Thyroid gland (tissue), 4 donors: ENCODE data around the gene ARID2. TPM values are rescaled to one million over a fixed set of nuclear protein-coding genes. Genes with fewer than 3 reads are reported as not detected.

Source experiments
- DNase-seq, 2 donors: peaks; one replicate each; pipeline ENCODE4 v3.0.0-alpha.2; 2019
- H3K27ac ChIP-seq, 3 donors: fragments of 200-600 bp; sonication (generic); 1 replicate in 2 of 3; 2 replicates in 1 of 3; pipeline ENCODE4 v1.5.1; 2016 to 2019; ENCODE audit warnings: mild to moderate bottlenecking in 1 of 3, moderate library complexity in 1 of 3
- H3K27me3 ChIP-seq: fragments of 200-600 bp; sonication (generic); one replicate; pipeline ENCODE4 v1.5.1; 2019
- H3K36me3 ChIP-seq, 2 donors: fragments of 200-600 bp; sonication (generic); one replicate each; pipeline ENCODE4 v1.5.1; 2016 to 2019
- H3K4me1 ChIP-seq, 2 donors: fragments of 200-600 bp; sonication (generic); one replicate each; pipeline ENCODE4 v1.5.1; 2017 to 2019
- H3K4me3 ChIP-seq, 3 donors: fragments of 200-600 bp; sonication (generic); replicated peaks in 1 of 3; 1 replicate in 2 of 3; 2 replicates in 1 of 3; pipeline ENCODE4 v1.5.1; 2016; ENCODE audit warnings: mild to moderate bottlenecking in 1 of 3
- H3K9me3 ChIP-seq: fragments of 200-600 bp; sonication (generic); one replicate; pipeline ENCODE4 v1.5.1; 2017
- CTCF ChIP-seq, 6 experiments: fragments of 200-600 bp in 3 of 6; fragments of 450-650 bp in 3 of 6; sonication (generic) in 3 of 6; IDR thresholded peaks; one replicate each; pipeline ENCODE4 v1.5.1; 2016 to 2019; ENCODE audit warnings: antibody characterized with exemption in 6 of 6, mild to moderate bottlenecking in 2 of 6, inconsistent platforms in 1 of 6, moderate library complexity in 1 of 6
- POLR2A ChIP-seq, 2 donors: fragments of 450-650 bp; IDR thresholded peaks; one replicate each; pipeline ENCODE4 v1.6.1; 2017; ENCODE audit warnings: antibody characterized with exemption in 2 of 2, mild to moderate bottlenecking in 2 of 2, moderate library complexity in 1 of 2
- WGBS, 2 donors: methylation state at CpG; one replicate each; pipeline ENCODE4 v1.1.5; 2017; 5-methylcytosine and 5-hydroxymethylcytosine counted together
- intact Hi-C: fragments of 100-400 bp; cut with DNase I; formaldehyde crosslinking; loops from one replicate; pipeline ENCODE4 v1.15.1; 2023
- small RNA-seq: library from RNA; depleted of rRNA; stranded (forward); fragments of <200 nt; gene quantifications from one replicate; pipeline ENCODE3, GENCODE V24; 2016
- total RNA-seq, 4 donors: library from RNA; depleted of rRNA; stranded (reverse); fragments of >200 nt; gene quantifications; one replicate each; pipeline ENCODE4 v1.2.3, GENCODE V29; 2016

The ARID2 gene
- total RNA-seq, 4 donors from 2014 or later = 44.7 to 69.2 (median 50.6) TPM

- no peak overlapping the region for H3K27ac ChIP-seq
- no peak for DNase-seq
- TF ChIP-seq CTCF (IDR thresholded peaks at IDR 0.05) (no peak), POLR2A (IDR thresholded peaks at IDR 0.05) (no peak)
- H3K4me1 ChIP-seq = no peaks in the 10 kb centered on the region
- peaks cover 6 to 14% of the 10 kb centered on the region in 2 donors for H3K36me3 ChIP-seq
- no peaks in the 10 kb centered on the region for H3K9me3 ChIP-seq
- H3K27me3 ChIP-seq = no peaks in the 10 kb centered on the region
- H3K4me3 ChIP-seq = no peak overlapping the region
- intact Hi-C loops = no loop called here
- WGBS, 2 donors = 96 to 98% methylated on average over 1 of the region's 1 CpG
Observed at GRCh38 chr12:45946435-45946834, 216.9 kb downstream of the ARID2 start.

- Histone ChIP-seq H3K4me3 (no peak overlapping the region), H3K27ac (no peak overlapping the region), H3K36me3 (peaks cover 6 to 14% of the 10 kb centered on the region in 2 donors), H3K9me3 (no peaks in the 10 kb centered on the region), H3K27me3 (no peaks in the 10 kb centered on the region), H3K4me1 (no peaks in the 10 kb centered on the region)
- no peak for DNase-seq
- intact Hi-C loops = no loop called here
- TF ChIP-seq CTCF (IDR thresholded peaks at IDR 0.05) (no peak), POLR2A (IDR thresholded peaks at IDR 0.05) (no peak)
Observed at GRCh38 chr12:45948546-45948945, 219.0 kb downstream of the ARID2 start.

Small RNAs within 50 kb of the gene (small RNA-seq; reads per million reads assigned to genes)
- gene RN7SL246P = not detected
